ENCODE data around the gene PRKCA.

The PRKCA gene

GRCh38 chr17:66493283-66494019 is 191.0 kb downstream of the PRKCA start:
- Histone ChIP-seq H4K12ac (ENCODE audit: low read depth, low read length) (no peak overlapping the region), H3K79me2 (ENCODE audit: control insufficient read depth, insufficient read depth, low read length, poor library complexity) (no peaks in the 10 kb centered on the region), H3K27ac (ENCODE audit: low read depth, low read length) (no peak overlapping the region), H3K36me3 (ENCODE audit: control insufficient read depth in 1 of 2, insufficient read depth in 2 of 2, low read length in 2 of 2) (no peaks in the 10 kb centered on the region), H2AK5ac (ENCODE audit: low read length) (no peak overlapping the region), H3K4me3 (ENCODE audit: low read depth, low read length) (no peak overlapping the region), H3K4me1 (ENCODE audit: control insufficient read depth in 1 of 2, insufficient read depth in 2 of 2, low read length in 2 of 2) (no peaks in the 10 kb centered on the region), H2BK5ac (ENCODE audit: low read depth, low read length, poor library complexity) (no peak overlapping the region), H3K14ac (ENCODE audit: low read length) (no peak overlapping the region), H4K8ac (ENCODE audit: low read depth, low read length) (no peak overlapping the region), H3K9ac (ENCODE audit: low read length) (no peak overlapping the region), H3K18ac (ENCODE audit: low read length) (no peak overlapping the region), H2AFZ (ENCODE audit: insufficient read depth, low read length, poor library complexity) (no peak overlapping the region), H4K91ac (ENCODE audit: low read depth, low read length) (no peak overlapping the region), H3K27me3 (ENCODE audit: insufficient read depth, low read length) (no peaks in the 10 kb centered on the region), H3K79me1 (ENCODE audit: low read length) (no peaks in the 10 kb centered on the region), H3K4me2 (ENCODE audit: low read length) (no peak overlapping the region), H2BK120ac (ENCODE audit: insufficient read depth, low read length, poor library complexity) (no peak overlapping the region), H3K9me3 (ENCODE audit: insufficient read depth, low read depth, low read length) (no peaks in the 10 kb centered on the region), H3K23ac (ENCODE audit: low read length) (no peak overlapping the region), H2BK12ac (ENCODE audit: low read length) (no peak overlapping the region), H3K4ac (ENCODE audit: low read depth, low read length) (no peak overlapping the region)
- no peak for DNase-seq
- WGBS (ENCODE audit: extremely low coverage, insufficient coverage, insufficient read length) = no CpG with 5 or more reads among the region's 4 CpGs

GRCh38 chr17:66494023-66494803 is 191.8 kb downstream of the PRKCA start:
- Histone ChIP-seq H3K79me1 (ENCODE audit: low read length) (no peaks in the 10 kb centered on the region), H3K9ac (ENCODE audit: low read length) (no peak overlapping the region), H2AK5ac (ENCODE audit: low read length) (no peak overlapping the region), H2AFZ (ENCODE audit: insufficient read depth, low read length, poor library complexity) (no peak overlapping the region), H2BK120ac (ENCODE audit: insufficient read depth, low read length, poor library complexity) (no peak overlapping the region), H2BK5ac (ENCODE audit: low read depth, low read length, poor library complexity) (no peak overlapping the region), H3K4me1 (ENCODE audit: control insufficient read depth in 1 of 2, insufficient read depth in 2 of 2, low read length in 2 of 2) (no peaks in the 10 kb centered on the region), H3K14ac (ENCODE audit: low read length) (no peak overlapping the region), H3K36me3 (ENCODE audit: control insufficient read depth in 1 of 2, insufficient read depth in 2 of 2, low read length in 2 of 2) (no peaks in the 10 kb centered on the region), H4K91ac (ENCODE audit: low read depth, low read length) (no peak overlapping the region), H3K79me2 (ENCODE audit: control insufficient read depth, insufficient read depth, low read length, poor library complexity) (no peaks in the 10 kb centered on the region), H4K8ac (ENCODE audit: low read depth, low read length) (no peak overlapping the region), H3K27ac (ENCODE audit: low read depth, low read length) (no peak overlapping the region), H4K12ac (ENCODE audit: low read depth, low read length) (no peak overlapping the region), H3K4me2 (ENCODE audit: low read length) (no peak overlapping the region), H3K4me3 (ENCODE audit: low read depth, low read length) (no peak overlapping the region), H3K27me3 (ENCODE audit: insufficient read depth, low read length) (no peaks in the 10 kb centered on the region), H2BK12ac (ENCODE audit: low read length) (no peak overlapping the region), H3K4ac (ENCODE audit: low read depth, low read length) (no peak overlapping the region), H3K23ac (ENCODE audit: low read length) (no peak overlapping the region), H3K18ac (ENCODE audit: low read length) (no peak overlapping the region), H3K9me3 (ENCODE audit: insufficient read depth, low read depth, low read length) (no peaks in the 10 kb centered on the region)
- DNase-seq = no peak
- no CpG with 5 or more reads among the region's 5 CpGs for WGBS (ENCODE audit: extremely low coverage, insufficient coverage, insufficient read length)

- no CpG with 5 or more reads among the region's 2 CpGs for WGBS (ENCODE audit: extremely low coverage, insufficient coverage, insufficient read length)
Observed at GRCh38 chr17:66495035-66495434, 192.6 kb downstream of the PRKCA start.

GRCh38 chr17:66496306-66496705 is 193.9 kb downstream of the PRKCA start:
- H3K23ac ChIP-seq (ENCODE audit: low read length) = no peak overlapping the region
- no peak overlapping the region for H3K9ac ChIP-seq (ENCODE audit: low read length)
- H4K91ac ChIP-seq (ENCODE audit: low read depth, low read length) = no peak overlapping the region
- DNase-seq = no peak
- no peak overlapping the region for H4K12ac ChIP-seq (ENCODE audit: low read depth, low read length)
- no peak overlapping the region for H3K18ac ChIP-seq (ENCODE audit: low read length)
- no peak overlapping the region for H2BK5ac ChIP-seq (ENCODE audit: low read depth, low read length, poor library complexity)
- no peak overlapping the region for H3K4ac ChIP-seq (ENCODE audit: low read depth, low read length)
- no CpG with 5 or more reads among the region's 5 CpGs for WGBS (ENCODE audit: extremely low coverage, insufficient coverage, insufficient read length)
- H3K4me3 ChIP-seq (ENCODE audit: low read depth, low read length) = no peak overlapping the region
- H3K27ac ChIP-seq (ENCODE audit: low read depth, low read length) = no peak overlapping the region
- H3K79me2 ChIP-seq (ENCODE audit: control insufficient read depth, insufficient read depth, low read length, poor library complexity) = no peaks in the 10 kb centered on the region
- no peaks in the 10 kb centered on the region for H3K4me1 ChIP-seq (ENCODE audit: control insufficient read depth in 1 of 2, insufficient read depth in 2 of 2, low read length in 2 of 2)
- no peaks in the 10 kb centered on the region for H3K36me3 ChIP-seq (ENCODE audit: control insufficient read depth in 1 of 2, insufficient read depth in 2 of 2, low read length in 2 of 2)
- no peak overlapping the region for H4K8ac ChIP-seq (ENCODE audit: low read depth, low read length)
- no peak overlapping the region for H2BK120ac ChIP-seq (ENCODE audit: insufficient read depth, low read length, poor library complexity)
- H3K14ac ChIP-seq (ENCODE audit: low read length) = no peak overlapping the region
- H3K27me3 ChIP-seq (ENCODE audit: insufficient read depth, low read length) = no peaks in the 10 kb centered on the region
- no peaks in the 10 kb centered on the region for H3K79me1 ChIP-seq (ENCODE audit: low read length)
- no peaks in the 10 kb centered on the region for H3K9me3 ChIP-seq (ENCODE audit: insufficient read depth, low read depth, low read length)
- H2AFZ ChIP-seq (ENCODE audit: insufficient read depth, low read length, poor library complexity) = no peak overlapping the region
- no peak overlapping the region for H2AK5ac ChIP-seq (ENCODE audit: low read length)
- no peak overlapping the region for H3K4me2 ChIP-seq (ENCODE audit: low read length)
- no peak overlapping the region for H2BK12ac ChIP-seq (ENCODE audit: low read length)

More at GRCh38 chr17:66495035-66495434, 192.6 kb downstream of the PRKCA start:
- no peaks in the 10 kb centered on the region for H3K36me3 ChIP-seq (ENCODE audit: control insufficient read depth in 1 of 2, insufficient read depth in 2 of 2, low read length in 2 of 2)
- no peak overlapping the region for H3K14ac ChIP-seq (ENCODE audit: low read length)
- no peak overlapping the region for H2AFZ ChIP-seq (ENCODE audit: insufficient read depth, low read length, poor library complexity)
- no peak overlapping the region for H3K18ac ChIP-seq (ENCODE audit: low read length)
- H3K4me1 ChIP-seq (ENCODE audit: control insufficient read depth in 1 of 2, insufficient read depth in 2 of 2, low read length in 2 of 2) = no peaks in the 10 kb centered on the region
- no peaks in the 10 kb centered on the region for H3K9me3 ChIP-seq (ENCODE audit: insufficient read depth, low read depth, low read length)
- H2AK5ac ChIP-seq (ENCODE audit: low read length) = no peak overlapping the region
- H2BK12ac ChIP-seq (ENCODE audit: low read length) = no peak overlapping the region
- H2BK5ac ChIP-seq (ENCODE audit: low read depth, low read length, poor library complexity) = no peak overlapping the region
- no peak overlapping the region for H3K23ac ChIP-seq (ENCODE audit: low read length)
- H3K79me1 ChIP-seq (ENCODE audit: low read length) = no peaks in the 10 kb centered on the region
- no peak overlapping the region for H3K4me2 ChIP-seq (ENCODE audit: low read length)
- no peak overlapping the region for H2BK120ac ChIP-seq (ENCODE audit: insufficient read depth, low read length, poor library complexity)
- no peak overlapping the region for H4K8ac ChIP-seq (ENCODE audit: low read depth, low read length)
- H3K9ac ChIP-seq (ENCODE audit: low read length) = no peak overlapping the region
- no peak overlapping the region for H3K27ac ChIP-seq (ENCODE audit: low read depth, low read length)
- no peaks in the 10 kb centered on the region for H3K79me2 ChIP-seq (ENCODE audit: control insufficient read depth, insufficient read depth, low read length, poor library complexity)
- no peak overlapping the region for H3K4ac ChIP-seq (ENCODE audit: low read depth, low read length)
- no peaks in the 10 kb centered on the region for H3K27me3 ChIP-seq (ENCODE audit: insufficient read depth, low read length)
- no peak overlapping the region for H4K91ac ChIP-seq (ENCODE audit: low read depth, low read length)
- no peak overlapping the region for H3K4me3 ChIP-seq (ENCODE audit: low read depth, low read length)
- DNase-seq = no peak
- H4K12ac ChIP-seq (ENCODE audit: low read depth, low read length) = no peak overlapping the region

All from trophoblast cell (in vitro differentiated cells and primary cell).